Spleen (tissue), 7 donors: ENCODE data around the gene DDAH2.

Source experiments
- POLR2A ChIP-seq, 3 donors: fragments of 450-650 bp; IDR thresholded peaks; one replicate each; pipeline ENCODE4 v1.5.1; 2017; ENCODE audit warnings: antibody characterized with exemption in 3 of 3, mild to moderate bottlenecking in 1 of 3
- POLR2AphosphoS5 ChIP-seq, 3 donors: sonication (generic); formaldehyde crosslinking; IDR thresholded peaks; one replicate each; pipeline ENCODE4 v1.5.1; 2017; ENCODE audit warnings: antibody characterized with exemption in 3 of 3
- TF ChIP-seq, protein P1 (sequence below), 11 experiments: fragments of 200-600 bp in 7 of 11; fragments of 450-650 bp in 4 of 11; sonication (generic) in 4 of 11; IDR thresholded peaks in 8 of 11; conservative IDR thresholded peaks in 3 of 11; 1 replicate in 7 of 11; 2 replicates in 4 of 11; pipeline versions ENCODE4 v1.4.0 to v1.8.0; 2016 to 2021; ENCODE audit warnings: antibody characterized with exemption in 11 of 11, inconsistent platforms in 4 of 11, mild to moderate bottlenecking in 1 of 11
- donor health status: DM: no; HTN: no; CAD: no; lungs with moderate emphysema.
- donor health status: DM: no; HTN: no; CAD: no.
- donor health status: DM: no; HTN: no; CAD: no.

DNA sequence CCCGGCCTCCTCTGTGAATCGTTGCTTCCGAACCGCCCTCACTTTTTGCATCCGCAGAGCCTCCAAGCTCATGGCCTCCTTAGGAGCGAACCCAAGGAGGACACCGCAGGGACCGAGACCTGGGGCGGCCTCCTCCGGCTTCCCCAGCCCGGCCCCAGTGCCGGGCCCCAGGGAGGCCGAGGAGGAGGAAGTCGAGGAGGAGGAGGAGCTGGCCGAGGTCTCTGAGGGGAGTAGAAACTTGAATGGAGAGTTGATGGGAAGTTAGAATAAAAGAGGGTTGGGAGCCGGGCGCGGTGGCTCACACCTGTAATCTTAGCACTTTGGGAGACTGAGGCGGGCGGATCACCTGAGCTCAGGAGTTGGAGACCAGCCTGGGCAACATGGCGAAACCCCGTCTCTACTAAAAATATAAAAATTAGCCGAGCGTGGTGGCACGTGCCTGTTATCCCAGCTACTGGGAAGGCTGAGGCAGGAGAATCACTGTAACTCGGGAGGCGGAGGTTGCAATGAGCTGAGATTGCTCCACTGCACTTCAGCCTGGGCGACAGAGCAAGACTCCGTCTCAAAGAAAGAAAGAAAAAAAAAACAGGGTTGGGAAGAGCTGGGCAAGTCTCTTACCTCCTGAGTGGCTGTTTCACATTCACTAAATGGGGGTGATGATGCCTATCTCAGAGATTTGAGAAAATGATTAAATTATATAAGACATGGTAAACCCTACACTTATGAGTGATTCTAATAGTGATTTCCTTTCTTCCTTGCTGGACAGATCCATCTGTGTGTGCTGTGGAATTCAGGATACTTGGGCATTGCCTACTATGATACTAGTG lies 11.5 kb upstream of the DDAH2 start:
- TF ChIP-seq, protein P1, sequence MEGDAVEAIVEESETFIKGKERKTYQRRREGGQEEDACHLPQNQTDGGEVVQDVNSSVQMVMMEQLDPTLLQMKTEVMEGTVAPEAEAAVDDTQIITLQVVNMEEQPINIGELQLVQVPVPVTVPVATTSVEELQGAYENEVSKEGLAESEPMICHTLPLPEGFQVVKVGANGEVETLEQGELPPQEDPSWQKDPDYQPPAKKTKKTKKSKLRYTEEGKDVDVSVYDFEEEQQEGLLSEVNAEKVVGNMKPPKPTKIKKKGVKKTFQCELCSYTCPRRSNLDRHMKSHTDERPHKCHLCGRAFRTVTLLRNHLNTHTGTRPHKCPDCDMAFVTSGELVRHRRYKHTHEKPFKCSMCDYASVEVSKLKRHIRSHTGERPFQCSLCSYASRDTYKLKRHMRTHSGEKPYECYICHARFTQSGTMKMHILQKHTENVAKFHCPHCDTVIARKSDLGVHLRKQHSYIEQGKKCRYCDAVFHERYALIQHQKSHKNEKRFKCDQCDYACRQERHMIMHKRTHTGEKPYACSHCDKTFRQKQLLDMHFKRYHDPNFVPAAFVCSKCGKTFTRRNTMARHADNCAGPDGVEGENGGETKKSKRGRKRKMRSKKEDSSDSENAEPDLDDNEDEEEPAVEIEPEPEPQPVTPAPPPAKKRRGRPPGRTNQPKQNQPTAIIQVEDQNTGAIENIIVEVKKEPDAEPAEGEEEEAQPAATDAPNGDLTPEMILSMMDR (IDR thresholded peaks at IDR 0.05 in 8 of 11, conservative IDR thresholded peaks at IDR 0.05 in 3 of 11) = no peak
- TF ChIP-seq POLR2AphosphoS5 (IDR thresholded peaks at IDR 0.05) (no peak), POLR2A (IDR thresholded peaks at IDR 0.05) (peak in 1 of 3 donors; percentile 28)
